Upper lobe of right lung (tissue), 1 donor: ENCODE data around the gene PRDM15. TPM values are rescaled to one million over a fixed set of nuclear protein-coding genes. Genes with fewer than 3 reads are reported as not detected.

Experiments used
- ATAC-seq: fragments of 200-7000 bp; cut with Tn5 transposase; one replicate; pipeline ENCODE4 v1.9.1; 2020; ENCODE audit warnings: mild to moderate bottlenecking, moderate library complexity
- DNase-seq: peaks from one replicate; pipeline ENCODE4 v3.0.0-alpha.2; 2020
- H3K27ac ChIP-seq: fragments of 200-600 bp; one replicate; pipeline ENCODE4 v1.8.0; 2022
- H3K27me3 ChIP-seq: fragments of 200-600 bp; one replicate; pipeline ENCODE4 v1.8.0; 2022; ENCODE audit warnings: mild to moderate bottlenecking
- H3K36me3 ChIP-seq: fragments of 200-600 bp; one replicate; pipeline ENCODE4 v1.8.0; 2022
- H3K4me1 ChIP-seq: fragments of 200-600 bp; one replicate; pipeline ENCODE4 v1.8.0; 2022
- H3K4me3 ChIP-seq: fragments of 200-600 bp; one replicate; pipeline ENCODE4 v1.8.0; 2022; ENCODE audit warnings: mild to moderate bottlenecking
- H3K9me3 ChIP-seq: fragments of 200-600 bp; one replicate; pipeline ENCODE4 v1.8.0; 2022
- CTCF ChIP-seq: fragments of 200-600 bp; IDR thresholded peaks from one replicate; pipeline ENCODE4 v1.8.0; 2022; ENCODE audit warnings: antibody characterized with exemption
- intact Hi-C: fragments of 100-400 bp; cut with DNase I; formaldehyde crosslinking; loops from one replicate; pipeline ENCODE4 v1.11.0; 2022
- total RNA-seq: library from RNA; stranded (reverse); fragmentation: NEBNext Ultra II Directional; extraction: Animal tissue kit (Norgen Biotek cat#: 25700); gene quantifications from one replicate; pipeline ENCODE4 v1.2.1, GENCODE V29; 2021
- donor health status: DM: no; HTN: yes; CAD: no; lungs with severe emphysema.

Gene PRDM15
- total RNA-seq, 1 donor from 2014 or later, result 7.4 TPM

GRCh38 chr21:41768437-41769042, 110.6 kb downstream of the PRDM15 start:
- peak; percentile 10 for TF ChIP-seq CTCF
- no peak overlapping the region for H3K27ac ChIP-seq

GRCh38 chr21:41767606-41768436, 111.3 kb downstream of the PRDM15 start:
- intact Hi-C loops, result no loop called here
- H3K27ac ChIP-seq, result no peak overlapping the region
- ATAC-seq (no peak), DNase-seq (no peak)
- no peaks in the 10 kb centered on the region for H3K9me3 ChIP-seq
- H3K27me3 ChIP-seq, result peaks cover 73% of the 10 kb centered on the region
- H3K36me3 ChIP-seq, result no peaks in the 10 kb centered on the region
- TF ChIP-seq CTCF, result no peak
- H3K4me3 ChIP-seq, result peak overlapping the region; percentile 58
- peaks cover 24% of the 10 kb centered on the region for H3K4me1 ChIP-seq

More at GRCh38 chr21:41768437-41769042, 110.6 kb downstream of the PRDM15 start:
- Histone ChIP-seq H3K27me3 (peaks cover 74% of the 10 kb centered on the region), H3K36me3 (no peaks in the 10 kb centered on the region), H3K4me1 (peaks cover 22% of the 10 kb centered on the region), H3K9me3 (no peaks in the 10 kb centered on the region), H3K4me3 (peak overlapping the region; percentile 36)
- ATAC-seq, result no peak
- peak; percentile 67 for DNase-seq
- intact Hi-C loops, result no loop called here

GRCh38 chr21:41766883-41767605, 112.1 kb downstream of the PRDM15 start, which contains the start of gene RIPK4:
RIPK4 (minus strand) TSS chr21:41767052; CDS start chr21:41767041, 11 bp downstream.
- Histone ChIP-seq H3K27ac (peak within 1 kb of the TSS; percentile 80), H3K27me3 (peaks cover 75% of the 10 kb centered on the region), H3K36me3 (no peaks in the 10 kb centered on the region), H3K4me3 (peak within 1 kb of the TSS; percentile 58), H3K4me1 (peaks cover 32% of the 10 kb centered on the region), H3K9me3 (no peaks in the 10 kb centered on the region)
- no peak for TF ChIP-seq CTCF
- intact Hi-C loops, result no loop called here
- DNase-seq (peak; percentile 91), ATAC-seq (peak; percentile 90)

GRCh38 chr21:41765973-41766882, 112.9 kb downstream of the PRDM15 start:
- DNase-seq (no peak), ATAC-seq (peak; percentile 30)
- intact Hi-C loops, result no loop called here
- Histone ChIP-seq H3K4me1 (peaks cover 35% of the 10 kb centered on the region), H3K9me3 (no peaks in the 10 kb centered on the region), H3K4me3 (peak overlapping the region; percentile 58), H3K36me3 (no peaks in the 10 kb centered on the region), H3K27me3 (peaks cover 75% of the 10 kb centered on the region), H3K27ac (peak overlapping the region; percentile 80)
- no peak for TF ChIP-seq CTCF

GRCh38 chr21:41765420-41765821, 113.7 kb downstream of the PRDM15 start:
- ATAC-seq (no peak), DNase-seq (no peak)
- Histone ChIP-seq H3K9me3 (no peaks in the 10 kb centered on the region), H3K27me3 (peaks cover 75% of the 10 kb centered on the region), H3K4me3 (peak overlapping the region; percentile 58), H3K27ac (peak overlapping the region; percentile 80), H3K36me3 (no peaks in the 10 kb centered on the region), H3K4me1 (peaks cover 43% of the 10 kb centered on the region)
- no peak for TF ChIP-seq CTCF
- intact Hi-C loops, result no loop called here
